ENCODE measurements around the gene TIMP1.

The TIMP1 gene

DNA sequence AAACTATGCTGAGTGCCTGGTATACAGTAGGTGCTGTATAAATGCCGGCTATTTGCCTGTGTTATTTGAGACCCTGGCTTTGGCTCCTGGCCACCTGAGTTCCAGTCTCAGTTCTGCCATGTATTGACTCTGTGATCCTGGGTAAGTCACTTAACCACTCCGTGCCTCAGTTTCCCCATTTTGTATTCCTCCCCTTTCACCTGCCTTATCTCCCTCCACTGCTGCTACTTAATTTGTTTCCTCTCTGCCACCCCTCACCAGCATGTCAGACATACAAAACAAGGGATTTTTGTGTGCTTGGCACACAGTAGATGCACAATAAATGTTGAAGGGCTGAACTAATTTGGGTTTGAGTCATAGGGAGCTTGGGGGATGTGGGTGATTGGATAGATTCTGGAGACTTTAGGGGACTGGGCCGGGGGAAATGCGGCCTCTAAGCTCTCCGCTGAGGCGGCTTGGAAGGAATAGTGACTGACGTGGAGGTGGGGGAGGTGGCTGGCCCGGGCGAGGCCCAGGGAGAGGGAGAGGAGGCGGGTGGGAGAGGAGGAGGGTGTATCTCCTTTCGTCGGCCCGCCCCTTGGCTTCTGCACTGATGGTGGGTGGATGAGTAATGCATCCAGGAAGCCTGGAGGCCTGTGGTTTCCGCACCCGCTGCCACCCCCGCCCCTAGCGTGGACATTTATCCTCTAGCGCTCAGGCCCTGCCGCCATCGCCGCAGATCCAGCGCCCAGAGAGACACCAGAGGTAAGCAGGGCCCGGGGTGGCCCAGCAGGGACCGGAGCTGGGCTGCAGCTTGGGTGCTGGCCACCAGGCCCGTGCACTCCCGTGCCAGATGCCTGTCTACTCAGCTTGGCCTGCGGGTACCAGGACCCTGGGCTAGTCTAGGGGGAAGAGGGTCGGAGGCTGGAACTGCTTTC is at the start of gene TIMP1:
TIMP1 (plus strand) TSS at position 706 of the 917 bp plus-strand sequence. CDS start 980 bp downstream, outside the sequence.
- DNase-seq = peak; percentile 64

DNA sequence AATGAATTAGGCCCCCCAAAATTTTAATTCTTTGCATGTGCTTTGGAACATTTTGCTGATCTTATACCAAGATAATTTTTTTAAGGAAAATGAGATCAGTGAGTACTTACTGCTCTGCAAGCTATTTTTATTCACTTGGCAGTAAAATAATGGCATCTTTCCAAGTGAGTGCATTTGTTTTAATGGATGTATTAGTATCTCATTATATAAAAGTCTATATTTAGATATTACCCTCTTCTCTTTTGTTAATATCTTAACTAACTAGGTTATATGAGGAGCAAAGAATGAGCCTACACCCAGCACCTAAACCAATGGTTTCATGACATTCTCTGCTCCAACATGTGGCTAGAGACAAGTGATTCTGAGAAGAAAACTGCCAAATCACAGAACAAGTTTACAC is 42.4 kb upstream of the TIMP1 start:
- DNase-seq = no peak

GRCh38 chrX:47540754-47541538 is 41.3 kb upstream of the TIMP1 start:
- peak; percentile 88 for DNase-seq

DNA sequence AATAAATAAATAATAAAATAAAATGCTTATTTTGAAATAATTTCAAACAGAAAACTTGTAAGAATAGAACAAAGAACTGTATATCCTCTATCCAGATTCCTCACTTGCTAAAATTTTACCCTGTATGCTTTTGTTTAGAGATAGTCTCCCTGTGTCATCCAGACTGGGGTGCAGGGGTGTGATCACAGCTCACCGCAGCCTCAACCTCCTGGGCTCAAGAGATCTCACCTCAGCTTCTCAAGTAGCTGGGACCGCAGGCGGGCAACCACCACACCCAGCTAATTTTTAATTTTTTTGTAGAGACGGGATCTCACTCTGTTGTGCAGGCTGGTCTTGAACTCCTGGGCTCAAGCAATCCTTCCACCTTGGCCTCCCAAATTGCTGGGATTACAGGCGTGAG is 38.7 kb upstream of the TIMP1 start:
- no peak for DNase-seq

DNA sequence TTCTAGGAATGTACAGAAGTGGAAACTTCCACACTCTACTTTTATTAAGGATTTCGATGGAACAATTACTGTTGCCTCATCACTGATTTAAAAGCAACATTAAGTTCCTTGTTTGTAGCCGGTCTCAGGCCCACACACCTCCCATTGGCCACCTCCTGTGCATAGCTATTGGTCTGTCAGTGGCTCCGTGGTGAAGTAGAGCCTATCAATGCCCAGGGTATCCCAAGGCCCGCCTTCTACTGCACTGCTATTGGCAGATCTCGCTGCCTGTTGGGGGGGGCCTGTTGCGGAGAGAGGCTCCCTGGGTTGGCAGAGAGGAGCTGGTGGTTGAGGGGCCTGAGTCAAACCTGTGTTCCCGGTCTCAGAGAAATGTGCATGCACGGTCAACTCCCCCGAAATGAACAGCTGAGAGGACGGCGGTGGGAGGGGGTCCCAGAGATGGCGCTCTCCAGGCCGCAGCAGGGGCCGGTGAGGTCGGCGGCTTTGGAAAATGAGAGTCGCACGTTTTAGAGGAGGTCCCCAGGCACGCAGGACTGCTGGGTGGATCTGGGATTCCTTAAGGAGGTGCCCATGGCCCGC is 26.1 kb upstream of the TIMP1 start:
- DNase-seq = peak; percentile 96

DNA sequence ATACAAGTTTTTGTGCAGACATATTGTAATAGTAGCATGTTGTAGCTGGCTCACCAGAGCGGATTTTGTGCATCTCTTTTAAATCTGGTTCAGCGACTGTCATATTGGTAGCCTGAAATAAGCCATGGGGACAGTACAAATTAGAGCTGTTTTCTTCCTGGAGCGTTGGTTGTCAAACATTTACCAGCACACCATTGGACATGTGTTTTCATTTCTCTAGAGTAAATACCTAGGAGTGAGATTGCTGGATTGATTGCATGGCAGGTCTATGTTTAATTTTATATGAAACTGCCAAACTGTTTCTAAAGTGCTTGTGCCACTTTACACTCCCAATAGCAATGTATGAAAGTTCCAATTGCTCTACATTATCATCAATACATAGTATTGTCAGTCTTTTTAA is 23.8 kb upstream of the TIMP1 start:
- no peak for DNase-seq

GRCh38 chrX:47560179-47560933 is 21.9 kb upstream of the TIMP1 start:
- peak; percentile 20 for DNase-seq

GRCh38 chrX:47560934-47561658 is 21.1 kb upstream of the TIMP1 start, which contains the start of gene ARAF:
ARAF (plus strand) TSS chrX:47561205; CDS start chrX:47562968, 1,763 bp downstream.
- peak; percentile 99 for DNase-seq

GRCh38 chrX:47561659-47562151 is 20.5 kb upstream of the TIMP1 start:
- no peak for DNase-seq

GRCh38 chrX:47562615-47563243 is 19.5 kb upstream of the TIMP1 start:
- DNase-seq = no peak

DNA sequence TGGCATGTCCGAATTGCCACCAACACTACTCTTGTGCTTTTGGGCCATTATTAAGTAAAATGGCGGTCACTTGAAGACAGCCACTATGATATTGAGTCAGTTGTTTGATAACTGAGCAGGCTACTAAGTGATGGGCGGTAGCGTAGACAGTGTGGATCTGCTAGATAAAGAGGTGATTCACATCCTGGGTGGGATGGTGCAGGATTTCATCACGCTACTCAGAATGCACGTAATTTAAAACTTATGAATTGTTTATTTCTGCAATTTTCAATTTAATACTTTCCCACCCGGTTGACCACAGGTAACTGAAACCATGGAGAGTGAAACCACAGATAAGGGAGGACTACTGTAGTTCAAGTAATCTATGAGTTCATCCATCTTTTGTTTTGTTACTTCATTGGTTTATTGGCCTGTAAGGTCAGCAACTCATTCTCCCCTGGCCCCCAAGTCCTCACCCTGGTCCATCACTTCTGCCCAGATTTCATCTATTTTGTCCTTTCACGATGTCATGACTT is 18.4 kb upstream of the TIMP1 start:
- DNase-seq = no peak

- no peak for DNase-seq
Observed at GRCh38 chrX:47564438-47565085, 17.7 kb upstream of the TIMP1 start.

GRCh38 chrX:47566841-47567240 is 15.4 kb upstream of the TIMP1 start:
- DNase-seq = no peak

GRCh38 chrX:47568656-47569295 is 13.5 kb upstream of the TIMP1 start:
- peak; percentile 6 for DNase-seq

- no peak for DNase-seq
Observed at GRCh38 chrX:47570794-47571193, 11.4 kb upstream of the TIMP1 start.

DNA sequence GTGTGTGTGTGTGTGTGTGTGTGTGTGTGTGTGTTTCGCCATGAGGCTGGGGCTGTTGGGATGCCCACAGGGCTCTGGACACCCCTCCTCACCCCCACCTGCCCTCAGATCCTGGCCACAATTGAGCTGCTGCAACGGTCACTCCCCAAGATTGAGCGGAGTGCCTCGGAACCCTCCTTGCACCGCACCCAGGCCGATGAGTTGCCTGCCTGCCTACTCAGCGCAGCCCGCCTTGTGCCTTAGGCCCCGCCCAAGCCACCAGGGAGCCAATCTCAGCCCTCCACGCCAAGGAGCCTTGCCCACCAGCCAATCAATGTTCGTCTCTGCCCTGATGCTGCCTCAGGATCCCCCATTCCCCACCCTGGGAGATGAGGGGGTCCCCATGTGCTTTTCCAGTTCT is 11.0 kb upstream of the TIMP1 start:
- DNase-seq = no peak

GRCh38 chrX:47571896-47572295 is 10.3 kb upstream of the TIMP1 start:
- DNase-seq = no peak

DNA sequence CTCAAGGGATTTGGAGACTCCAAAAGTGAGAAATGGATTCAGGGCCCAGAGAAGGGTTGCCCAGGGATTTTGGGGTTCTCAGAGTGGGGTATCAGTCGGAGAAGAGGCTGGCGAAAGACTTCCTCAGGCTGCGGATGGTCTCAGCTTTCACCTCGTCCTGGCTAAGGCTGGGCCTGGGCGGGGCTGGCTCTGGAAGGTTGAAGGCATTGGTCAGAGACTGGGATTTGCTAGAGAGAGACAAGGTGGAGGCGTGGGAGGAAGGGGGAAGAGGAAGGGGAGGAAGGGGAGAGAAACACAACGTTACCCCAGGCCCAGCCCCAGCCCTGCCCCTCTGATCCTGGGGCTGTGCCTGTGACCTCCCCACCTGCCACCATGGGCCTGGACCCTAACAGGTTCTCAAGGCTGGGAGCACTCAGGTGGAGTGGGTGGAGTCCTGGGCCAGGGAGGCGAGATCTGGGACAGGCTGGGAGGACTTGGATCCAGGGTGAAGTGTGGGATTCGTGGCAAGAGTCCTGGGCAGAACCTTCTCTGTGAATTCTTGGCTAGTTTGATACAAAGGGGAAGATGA is 9.4 kb upstream of the TIMP1 start:
- no peak for DNase-seq

GRCh38 chrX:47573341-47574075 is 8.7 kb upstream of the TIMP1 start:
- DNase-seq = no peak
